BJ (cell line): ENCODE data around the gene BEX1. TPM values are rescaled to one million over a fixed set of nuclear protein-coding genes. Genes with fewer than 3 reads are reported as not detected.
"Not testable (repeated sequence)": the region's sequence is repeated elsewhere in the genome, so short reads cannot be mapped to it uniquely, and the experiment has no call there.

Experiments
- CTCF ChIA-PET: fragments of 350-600 bp; formaldehyde crosslinking; extraction: SDS; loops from one replicate; lab custom pipeline; 2021; ENCODE audit warnings: antibody characterized with exemption, inconsistent platforms; lab: Yijun Ruan, JAX
- POLR2A ChIA-PET: fragments of 300-600 bp; sonication (Branson Sonifier 250); formaldehyde crosslinking; extraction: SDS; loops from one replicate; lab custom pipeline; 2021; ENCODE audit warnings: antibody characterized with exemption; lab: Charles Lee
- DNase-seq: peaks from one replicate; pipeline ENCODE4 v3.0.0-alpha.2; 2011; ENCODE audit warnings: low read depth
- H3K27me3 ChIP-seq: 2 replicates; pipeline ENCODE4 v1.6.0; 2011; ENCODE audit warnings: low read length; ENCODE audit not compliant: control insufficient read depth, insufficient read depth
- H3K36me3 ChIP-seq: 2 replicates; pipeline ENCODE4 v1.5.1; 2011; ENCODE audit warnings: low read length; ENCODE audit not compliant: control insufficient read depth, insufficient read depth
- H3K4me3 ChIP-seq: 2 replicates; pipeline ENCODE4 v1.5.1; 2011; ENCODE audit warnings: low read depth, mild to moderate bottlenecking, control low read depth, low read length
- CTCF ChIP-seq: IDR thresholded peaks from 2 replicates; pipeline ENCODE4 v1.5.1; 2011; ENCODE audit warnings: low read depth, mild to moderate bottlenecking, control low read depth, inconsistent platforms, low read length, moderate library complexity; ENCODE audit not compliant: insufficient read depth
- polyA plus RNA-seq: library from polyadenylated mRNA; depleted of rRNA; stranded (reverse); fragments of >200 nt; gene quantifications from 2 replicates; pipeline ENCODE4 v1.2.3, GENCODE V29; 2011; rRNA removed

Gene BEX1
- polyA plus RNA-seq, 1 experiment: 23.9 TPM

DNA sequence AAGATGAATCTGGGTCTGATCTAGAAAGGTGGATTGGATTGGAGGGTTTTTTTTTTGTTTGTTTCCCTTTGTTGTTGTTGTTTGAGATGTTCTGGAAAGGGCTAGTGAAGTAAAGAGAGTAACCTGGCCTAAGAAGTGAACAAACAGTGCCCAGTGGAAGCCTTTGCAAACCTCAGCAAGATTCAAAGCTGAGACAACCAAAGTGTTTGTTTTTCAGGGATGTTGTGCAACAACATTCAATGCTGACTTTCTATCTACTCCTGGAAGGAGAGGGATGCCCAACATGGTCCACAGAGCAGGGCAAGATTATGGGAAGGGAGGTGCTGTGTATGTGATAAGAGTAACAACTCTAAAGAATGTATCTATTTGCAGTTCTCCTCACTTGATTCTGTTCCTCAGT is 11.3 kb downstream of the BEX1 start:
- no peak for TF ChIP-seq CTCF
- POLR2A ChIA-PET: no interaction called here

DNA sequence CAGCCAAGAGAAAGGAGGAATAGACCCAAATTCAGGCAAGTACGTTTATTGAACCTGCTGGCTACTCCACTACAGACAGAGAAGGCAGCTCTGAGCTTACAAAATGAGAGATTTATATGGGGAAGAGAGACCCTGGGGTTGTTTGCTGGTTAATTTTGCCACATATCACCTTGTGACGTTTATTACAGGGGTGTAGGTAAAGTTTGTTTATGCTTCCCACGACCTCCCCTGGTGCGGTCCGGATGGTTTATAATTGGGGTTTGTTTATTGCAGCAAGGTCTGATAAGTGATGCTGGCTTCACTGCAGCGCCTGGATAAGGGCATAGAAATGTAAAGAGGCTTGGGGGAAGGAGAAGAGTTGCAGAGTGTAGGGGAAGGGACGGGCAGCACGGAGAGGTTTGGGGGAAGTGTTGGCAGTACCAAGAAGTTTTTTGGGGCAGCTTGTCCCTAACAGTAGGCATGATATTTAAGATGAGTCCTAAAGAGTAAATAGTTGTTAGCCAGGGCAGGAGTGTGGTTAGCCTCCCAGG is 12.6 kb downstream of the BEX1 start:
- ChIA-PET POLR2A (no interaction called here), CTCF (no interaction called here)
- no peaks in the 10 kb centered on the region for H3K36me3 ChIP-seq
- no peak for TF ChIP-seq CTCF
- no peak for DNase-seq
- H3K4me3 ChIP-seq: no peak overlapping the region
- H3K27me3 ChIP-seq: no peaks in the 10 kb centered on the region

More for the DNA sequence above, 11.3 kb downstream of the BEX1 start:
- H3K27me3 ChIP-seq: no peaks in the 10 kb centered on the region
- no peak overlapping the region for H3K4me3 ChIP-seq
- H3K36me3 ChIP-seq: no peaks in the 10 kb centered on the region
- CTCF ChIA-PET: no interaction called here
- no peak for DNase-seq

GRCh38 chrX:103033371-103033770 is 30.6 kb downstream of the BEX1 start:
- H3K4me3 ChIP-seq, H3K36me3 ChIP-seq, H3K27me3 ChIP-seq, DNase-seq, POLR2A ChIA-PET, CTCF ChIA-PET: not testable (repeated sequence)

- no peaks in the 10 kb centered on the region for H3K36me3 ChIP-seq
- CTCF ChIA-PET: interaction anchor here (0.7 to 4.0 kb wide), 2 partner anchors 67 to 117 kb away, joined by 3 to 22 read pairs; no protein-coding TSS in a partner anchor
- peak; percentile 38 for TF ChIP-seq CTCF
- no peaks in the 10 kb centered on the region for H3K27me3 ChIP-seq
- no peak overlapping the region for H3K4me3 ChIP-seq
- POLR2A ChIA-PET: no interaction called here
- DNase-seq: no peak
Measured at GRCh38 chrX:103017542-103017941, 46.4 kb downstream of the BEX1 start.

DNA sequence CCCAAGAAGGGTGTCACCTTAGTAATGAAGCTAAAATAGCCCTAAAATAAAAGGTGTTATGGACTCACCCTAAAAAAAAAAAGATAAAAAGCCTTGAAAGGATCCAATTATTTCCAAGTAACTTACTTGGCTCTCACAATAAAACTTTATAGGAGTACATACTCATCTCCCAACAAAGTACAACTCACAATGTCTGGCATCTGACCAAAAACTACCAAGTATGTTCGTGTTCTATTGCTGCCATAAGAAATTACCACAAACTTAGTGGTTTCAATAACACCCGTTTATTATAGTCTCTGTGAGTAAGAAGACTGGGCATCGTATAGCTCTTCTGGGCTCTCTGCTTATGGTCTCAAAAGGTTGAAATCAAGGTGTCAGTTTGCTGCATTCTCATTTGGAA is 51.0 kb downstream of the BEX1 start:
- H3K27me3 ChIP-seq: no peaks in the 10 kb centered on the region
- POLR2A ChIA-PET: no interaction called here
- H3K36me3 ChIP-seq: no peaks in the 10 kb centered on the region
- no peak for DNase-seq
- CTCF ChIA-PET: interaction anchor here (1.4 kb wide), 1 partner anchor 62 kb away, joined by 4 read pairs; no protein-coding TSS in a partner anchor
- TF ChIP-seq CTCF: no peak
- H3K4me3 ChIP-seq: no peak overlapping the region

Other genes with a start within 250 kb of the BEX1 start
- 0.32 and 0.39 TPM in 2 replicates for gene RAB40AL, start 126.9 kb downstream of the BEX1 start, polyA plus RNA-seq
- gene NXF3, start 29.0 kb upstream of the BEX1 start, polyA plus RNA-seq: 0.83 and 0.93 TPM in 2 replicates
- gene BEX4, start 150.9 kb upstream of the BEX1 start, polyA plus RNA-seq: 13.6 and 38.7 TPM in 2 replicates
- gene TCEAL8, start 191.0 kb upstream of the BEX1 start, polyA plus RNA-seq: 26.7 and 76.1 TPM in 2 replicates
- not detected in 2 replicates for gene TCEAL5, start 212.6 kb upstream of the BEX1 start, polyA plus RNA-seq
- gene BEX2, start 246.8 kb upstream of the BEX1 start, polyA plus RNA-seq: 1.2 and 1.8 TPM in 2 replicates